Neural cell (in vitro differentiated cells): ENCODE results near the gene NRXN2.

Experiments
- EZH2 ChIP-seq: fragments of 200-600, 300-800 bp; shearing (Covaris generic), sonication (generic); IDR thresholded peaks from 2 replicates; pipeline ENCODE4 v1.6.1; 2014; ENCODE audit warnings: antibody characterized with exemption, low read length, borderline replicate concordance, mild to moderate bottlenecking; ENCODE audit not compliant: insufficient read depth, poor library complexity, severe bottlenecking
- MXI1 ChIP-seq: fragments of 450-650 bp; conservative IDR thresholded peaks from 2 replicates; pipeline ENCODE4 v1.6.1; 2014; ENCODE audit warnings: antibody characterized with exemption, mild to moderate bottlenecking; ENCODE audit not compliant: poor library complexity, severe bottlenecking
- POLR2AphosphoS5 ChIP-seq: IDR thresholded peaks from 2 replicates; pipeline ENCODE4 v1.6.1; 2012
- TF ChIP-seq, protein P1 (sequence below): fragments of 450-650 bp; IDR thresholded peaks from 2 replicates; pipeline ENCODE4 v1.5.1; 2014; ENCODE audit warnings: antibody characterized with exemption, mild to moderate bottlenecking, moderate library complexity; ENCODE audit not compliant: poor library complexity, severe bottlenecking

DNA sequence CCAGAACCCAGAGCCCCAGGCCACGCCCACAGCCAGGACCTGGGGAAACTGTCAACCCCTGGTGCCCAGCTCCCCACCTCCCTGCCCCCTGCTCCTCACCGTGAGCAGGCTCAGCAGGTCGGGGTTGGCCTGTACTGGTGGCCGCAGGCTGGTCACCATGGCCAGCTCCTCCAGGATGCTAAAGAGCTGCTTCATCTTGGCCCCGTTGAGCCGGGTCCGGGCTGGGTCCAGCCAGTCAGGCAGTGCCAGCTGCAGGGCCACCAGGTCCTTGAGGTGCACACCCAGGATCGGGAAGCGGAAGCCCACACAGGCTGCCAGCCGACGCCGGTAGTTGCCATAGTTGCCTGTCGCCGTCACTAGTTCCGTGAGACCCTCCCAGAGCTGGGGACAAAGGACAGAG is 13.7 kb upstream of the NRXN2 start:
- TF ChIP-seq EZH2 (no peak), POLR2AphosphoS5 (no peak), MXI1 (no peak)
- TF ChIP-seq, protein P1, sequence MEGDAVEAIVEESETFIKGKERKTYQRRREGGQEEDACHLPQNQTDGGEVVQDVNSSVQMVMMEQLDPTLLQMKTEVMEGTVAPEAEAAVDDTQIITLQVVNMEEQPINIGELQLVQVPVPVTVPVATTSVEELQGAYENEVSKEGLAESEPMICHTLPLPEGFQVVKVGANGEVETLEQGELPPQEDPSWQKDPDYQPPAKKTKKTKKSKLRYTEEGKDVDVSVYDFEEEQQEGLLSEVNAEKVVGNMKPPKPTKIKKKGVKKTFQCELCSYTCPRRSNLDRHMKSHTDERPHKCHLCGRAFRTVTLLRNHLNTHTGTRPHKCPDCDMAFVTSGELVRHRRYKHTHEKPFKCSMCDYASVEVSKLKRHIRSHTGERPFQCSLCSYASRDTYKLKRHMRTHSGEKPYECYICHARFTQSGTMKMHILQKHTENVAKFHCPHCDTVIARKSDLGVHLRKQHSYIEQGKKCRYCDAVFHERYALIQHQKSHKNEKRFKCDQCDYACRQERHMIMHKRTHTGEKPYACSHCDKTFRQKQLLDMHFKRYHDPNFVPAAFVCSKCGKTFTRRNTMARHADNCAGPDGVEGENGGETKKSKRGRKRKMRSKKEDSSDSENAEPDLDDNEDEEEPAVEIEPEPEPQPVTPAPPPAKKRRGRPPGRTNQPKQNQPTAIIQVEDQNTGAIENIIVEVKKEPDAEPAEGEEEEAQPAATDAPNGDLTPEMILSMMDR, result no peak
